ENCODE results near the gene TCP1. TPM values are rescaled to one million over a fixed set of nuclear protein-coding genes. Genes with fewer than 3 reads are reported as not detected.

The TCP1 gene
- total RNA-seq, 4 donors from 2014 or later: 109 to 230 (median 154) TPM

- TF ChIP-seq CTCF (IDR thresholded peaks at IDR 0.05; ENCODE audit: low read depth): no peak
Observed at GRCh38 chr6:159832946-159833345, 43.5 kb upstream of the TCP1 start.

GRCh38 chr6:159831373-159831679, 41.9 kb upstream of the TCP1 start:
- TF ChIP-seq CTCF (IDR thresholded peaks at IDR 0.05; ENCODE audit: low read depth): no peak

GRCh38 chr6:159830501-159831372, 41.3 kb upstream of the TCP1 start:
- TF ChIP-seq CTCF (IDR thresholded peaks at IDR 0.05; ENCODE audit: low read depth): no peak

GRCh38 chr6:159829526-159829925, 40.1 kb upstream of the TCP1 start:
- TF ChIP-seq CTCF (IDR thresholded peaks at IDR 0.05; ENCODE audit: low read depth): no peak

- TF ChIP-seq CTCF (IDR thresholded peaks at IDR 0.05; ENCODE audit: low read depth): no peak
Observed at GRCh38 chr6:159828074-159828473, 38.7 kb upstream of the TCP1 start.

- TF ChIP-seq CTCF (IDR thresholded peaks at IDR 0.05; ENCODE audit: low read depth): no peak
Observed at GRCh38 chr6:159826968-159827647, 37.7 kb upstream of the TCP1 start.

- TF ChIP-seq CTCF (IDR thresholded peaks at IDR 0.05; ENCODE audit: low read depth): no peak
Observed at GRCh38 chr6:159826004-159826403, 36.6 kb upstream of the TCP1 start.
